Measurements from ENCODE around the gene CRBN.

Gene CRBN

GRCh38 chr3:3107858-3108257 is 71.6 kb downstream of the CRBN start:
- DNase-seq (ENCODE audit: low read depth), result no peak
- no peak overlapping the region for H3K4me3 ChIP-seq (ENCODE audit: low read depth, low read length)
- TF ChIP-seq, protein P1, sequence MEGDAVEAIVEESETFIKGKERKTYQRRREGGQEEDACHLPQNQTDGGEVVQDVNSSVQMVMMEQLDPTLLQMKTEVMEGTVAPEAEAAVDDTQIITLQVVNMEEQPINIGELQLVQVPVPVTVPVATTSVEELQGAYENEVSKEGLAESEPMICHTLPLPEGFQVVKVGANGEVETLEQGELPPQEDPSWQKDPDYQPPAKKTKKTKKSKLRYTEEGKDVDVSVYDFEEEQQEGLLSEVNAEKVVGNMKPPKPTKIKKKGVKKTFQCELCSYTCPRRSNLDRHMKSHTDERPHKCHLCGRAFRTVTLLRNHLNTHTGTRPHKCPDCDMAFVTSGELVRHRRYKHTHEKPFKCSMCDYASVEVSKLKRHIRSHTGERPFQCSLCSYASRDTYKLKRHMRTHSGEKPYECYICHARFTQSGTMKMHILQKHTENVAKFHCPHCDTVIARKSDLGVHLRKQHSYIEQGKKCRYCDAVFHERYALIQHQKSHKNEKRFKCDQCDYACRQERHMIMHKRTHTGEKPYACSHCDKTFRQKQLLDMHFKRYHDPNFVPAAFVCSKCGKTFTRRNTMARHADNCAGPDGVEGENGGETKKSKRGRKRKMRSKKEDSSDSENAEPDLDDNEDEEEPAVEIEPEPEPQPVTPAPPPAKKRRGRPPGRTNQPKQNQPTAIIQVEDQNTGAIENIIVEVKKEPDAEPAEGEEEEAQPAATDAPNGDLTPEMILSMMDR (IDR thresholded peaks at IDR 0.05; ENCODE audit: control insufficient read depth, extremely low read depth, insufficient read depth), result no peak

- TF ChIP-seq, protein P1 (IDR thresholded peaks at IDR 0.05; ENCODE audit: control insufficient read depth, extremely low read depth, insufficient read depth), result no peak
- no peak for DNase-seq (ENCODE audit: low read depth)
- no peak overlapping the region for H3K4me3 ChIP-seq (ENCODE audit: low read depth, low read length)
Observed at GRCh38 chr3:3107181-3107580, 72.3 kb downstream of the CRBN start.

- DNase-seq (ENCODE audit: low read depth), result no peak
- TF ChIP-seq, protein P1 (IDR thresholded peaks at IDR 0.05; ENCODE audit: control insufficient read depth, extremely low read depth, insufficient read depth), result no peak
- no peak overlapping the region for H3K4me3 ChIP-seq (ENCODE audit: low read depth, low read length)
Observed at GRCh38 chr3:3105815-3106214, 73.7 kb downstream of the CRBN start.

DNA sequence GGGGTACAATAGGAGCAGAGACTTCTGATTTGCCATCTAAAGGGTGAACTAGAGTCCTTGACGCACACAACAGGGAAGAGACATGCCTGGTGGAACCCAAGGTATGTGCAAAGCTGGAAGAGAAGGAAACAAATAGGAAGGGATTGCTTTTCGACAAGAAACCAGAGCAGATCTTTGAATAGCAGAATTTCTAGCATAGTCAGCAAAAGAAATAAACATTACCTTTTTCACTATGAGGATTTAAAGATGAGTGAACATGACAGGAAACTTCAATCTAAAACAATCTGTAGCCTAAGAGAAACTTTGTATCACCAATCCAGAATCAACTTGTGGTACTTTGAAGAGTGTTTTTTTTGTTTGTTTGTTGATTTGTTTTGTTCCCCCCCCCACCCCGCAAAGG is 74.2 kb downstream of the CRBN start:
- DNase-seq (ENCODE audit: low read depth), result no peak
- H3K4me3 ChIP-seq (ENCODE audit: low read depth, low read length), result no peak overlapping the region
- TF ChIP-seq, protein P1 (IDR thresholded peaks at IDR 0.05; ENCODE audit: control insufficient read depth, extremely low read depth, insufficient read depth), result no peak

GRCh38 chr3:3102751-3103150 is 76.7 kb downstream of the CRBN start:
- TF ChIP-seq, protein P1 (IDR thresholded peaks at IDR 0.05; ENCODE audit: control insufficient read depth, extremely low read depth, insufficient read depth), result no peak
- no peak overlapping the region for H3K4me3 ChIP-seq (ENCODE audit: low read depth, low read length)
- DNase-seq (ENCODE audit: low read depth), result no peak

- no peak for DNase-seq (ENCODE audit: low read depth)
- TF ChIP-seq, protein P1 (IDR thresholded peaks at IDR 0.05; ENCODE audit: control insufficient read depth, extremely low read depth, insufficient read depth), result no peak
- H3K4me3 ChIP-seq (ENCODE audit: low read depth, low read length), result no peak overlapping the region
Observed at GRCh38 chr3:3101660-3102458, 77.6 kb downstream of the CRBN start.

Measured in LNCaP clone FGC (cell line).